GM18861 (cell line): ENCODE measurements around the gene SMARCC2.
A peak's percentile ranks its signal among the peaks of the same experiment; 100 is the strongest.

Experiments used
- ATAC-seq: cut with Tn5 transposase; IDR thresholded peaks from one replicate; pipeline ENCODE4 v1.9.1; 2021; ENCODE audit not compliant: unreplicated experiment

SMARCC2 gene

GRCh38 chr12:56152756-56153677, 36.3 kb downstream of the SMARCC2 start:
- ATAC-seq, result no peak

GRCh38 chr12:56152132-56152755, 37.0 kb downstream of the SMARCC2 start, which contains the start of gene MYL6B:
Gene MYL6B (plus strand): TSS chr12:56152587. CDS start chr12:56153919, 1,332 bp downstream.
- peak; percentile 83 for ATAC-seq

GRCh38 chr12:56151672-56152131, 37.6 kb downstream of the SMARCC2 start:
- ATAC-seq, result peak; percentile 45

- no peak for ATAC-seq
These were observed 38.7 kb downstream of the SMARCC2 start for GRCh38 chr12:56150563-56150962.

- ATAC-seq, result no peak
These were observed 42.5 kb downstream of the SMARCC2 start for GRCh38 chr12:56146492-56147460.

- no peak for ATAC-seq
These were observed 44.1 kb downstream of the SMARCC2 start for GRCh38 chr12:56145217-56145616.

- no peak for ATAC-seq
These were observed 45.4 kb downstream of the SMARCC2 start for GRCh38 chr12:56143870-56144269.

- ATAC-seq, result no peak
These were observed 46.1 kb downstream of the SMARCC2 start for GRCh38 chr12:56143217-56143616.

- ATAC-seq, result no peak
These were observed 47.1 kb downstream of the SMARCC2 start for GRCh38 chr12:56141946-56142784.

GRCh38 chr12:56137853-56138571, 51.3 kb downstream of the SMARCC2 start:
- no peak for ATAC-seq

GRCh38 chr12:56134897-56135296, 54.4 kb downstream of the SMARCC2 start:
- ATAC-seq, result no peak

GRCh38 chr12:56130876-56131275, 58.4 kb downstream of the SMARCC2 start:
- no peak for ATAC-seq

GRCh38 chr12:56129942-56130495, 59.3 kb downstream of the SMARCC2 start:
- ATAC-seq, result no peak

- no peak for ATAC-seq
These were observed 59.9 kb downstream of the SMARCC2 start for GRCh38 chr12:56129206-56129941.

GRCh38 chr12:56128670-56129205, 60.5 kb downstream of the SMARCC2 start:
- ATAC-seq, result no peak

GRCh38 chr12:56127888-56128669, 61.2 kb downstream of the SMARCC2 start, which contains the start of gene ESYT1:
Gene ESYT1 (plus strand): TSS chr12:56128267. CDS start chr12:56128320, 53 bp downstream.
- ATAC-seq, result peak; percentile 84

- no peak for ATAC-seq
These were observed 61.8 kb downstream of the SMARCC2 start for GRCh38 chr12:56127485-56127887.
